Measurements from ENCODE around the gene FAM181B. TPM values are rescaled to one million over a fixed set of nuclear protein-coding genes. Genes with fewer than 3 reads are reported as not detected.

FAM181B gene
- total RNA-seq, 1 donor from 2014 or later = 1.0 TPM

GRCh38 chr11:82718821-82719220 is 14.8 kb downstream of the FAM181B start:
- Mint-ChIP-seq H3K27me3 (ENCODE audit: unreplicated experiment) (no peaks in the 10 kb centered on the region), H3K27ac (ENCODE audit: unreplicated experiment) (no peak overlapping the region)
- TF ChIP-seq CTCF (IDR thresholded peaks at IDR 0.05; ENCODE audit: unreplicated experiment) = no peak

GRCh38 chr11:82718307-82718706 is 15.4 kb downstream of the FAM181B start:
- Mint-ChIP-seq H3K4me3 (ENCODE audit: unreplicated experiment) (no peak overlapping the region), H3K4me1 (ENCODE audit: unreplicated experiment) (peaks cover 12% of the 10 kb centered on the region), H3K27ac (ENCODE audit: unreplicated experiment) (no peak overlapping the region), H3K9me3 (ENCODE audit: unreplicated experiment) (no peaks in the 10 kb centered on the region), H3K36me3 (ENCODE audit: low read depth, unreplicated experiment) (no peaks in the 10 kb centered on the region), H3K27me3 (ENCODE audit: unreplicated experiment) (no peaks in the 10 kb centered on the region)
- peak; percentile 70 for TF ChIP-seq CTCF (IDR thresholded peaks at IDR 0.05; ENCODE audit: unreplicated experiment)
- peak; percentile 30 for DNase-seq (ENCODE audit: low spot score)

More at GRCh38 chr11:82718821-82719220, 14.8 kb downstream of the FAM181B start:
- H3K9me3 Mint-ChIP-seq (ENCODE audit: unreplicated experiment) = no peaks in the 10 kb centered on the region
- H3K4me3 Mint-ChIP-seq (ENCODE audit: unreplicated experiment) = no peak overlapping the region
- DNase-seq (ENCODE audit: low spot score) = no peak
- H3K4me1 Mint-ChIP-seq (ENCODE audit: unreplicated experiment) = peaks cover 12% of the 10 kb centered on the region
- H3K36me3 Mint-ChIP-seq (ENCODE audit: low read depth, unreplicated experiment) = no peaks in the 10 kb centered on the region

- H3K27ac Mint-ChIP-seq (ENCODE audit: unreplicated experiment) = no peak overlapping the region
- no peak for DNase-seq (ENCODE audit: low spot score)
- no peaks in the 10 kb centered on the region for H3K36me3 Mint-ChIP-seq (ENCODE audit: low read depth, unreplicated experiment)
- H3K4me3 Mint-ChIP-seq (ENCODE audit: unreplicated experiment) = no peak overlapping the region
- H3K9me3 Mint-ChIP-seq (ENCODE audit: unreplicated experiment) = no peaks in the 10 kb centered on the region
- TF ChIP-seq CTCF (IDR thresholded peaks at IDR 0.05; ENCODE audit: unreplicated experiment) = no peak
- no peaks in the 10 kb centered on the region for H3K4me1 Mint-ChIP-seq (ENCODE audit: unreplicated experiment)
- H3K27me3 Mint-ChIP-seq (ENCODE audit: unreplicated experiment) = no peaks in the 10 kb centered on the region
Measured at GRCh38 chr11:82714346-82715174, 19.1 kb downstream of the FAM181B start.

GRCh38 chr11:82711648-82712047 is 22.0 kb downstream of the FAM181B start:
- no peaks in the 10 kb centered on the region for H3K36me3 Mint-ChIP-seq (ENCODE audit: low read depth, unreplicated experiment)
- TF ChIP-seq CTCF (IDR thresholded peaks at IDR 0.05; ENCODE audit: unreplicated experiment) = no peak
- H3K4me3 Mint-ChIP-seq (ENCODE audit: unreplicated experiment) = no peak overlapping the region
- peaks cover 3% of the 10 kb centered on the region for H3K4me1 Mint-ChIP-seq (ENCODE audit: unreplicated experiment)
- DNase-seq (ENCODE audit: low spot score) = no peak
- no peaks in the 10 kb centered on the region for H3K9me3 Mint-ChIP-seq (ENCODE audit: unreplicated experiment)
- H3K27me3 Mint-ChIP-seq (ENCODE audit: unreplicated experiment) = no peaks in the 10 kb centered on the region
- no peak overlapping the region for H3K27ac Mint-ChIP-seq (ENCODE audit: unreplicated experiment)

- Mint-ChIP-seq H3K27ac (ENCODE audit: unreplicated experiment) (no peak overlapping the region), H3K4me3 (ENCODE audit: unreplicated experiment) (no peak overlapping the region), H3K27me3 (ENCODE audit: unreplicated experiment) (no peaks in the 10 kb centered on the region), H3K9me3 (ENCODE audit: unreplicated experiment) (no peaks in the 10 kb centered on the region), H3K36me3 (ENCODE audit: low read depth, unreplicated experiment) (no peaks in the 10 kb centered on the region), H3K4me1 (ENCODE audit: unreplicated experiment) (no peaks in the 10 kb centered on the region)
- no peak for TF ChIP-seq CTCF (IDR thresholded peaks at IDR 0.05; ENCODE audit: unreplicated experiment)
- no peak for DNase-seq (ENCODE audit: low spot score)
Measured at GRCh38 chr11:82703796-82704195, 29.9 kb downstream of the FAM181B start.

Data from endothelial cell (in vitro differentiated cells).